Measurements from ENCODE around the gene TMX2.

TMX2 gene

DNA sequence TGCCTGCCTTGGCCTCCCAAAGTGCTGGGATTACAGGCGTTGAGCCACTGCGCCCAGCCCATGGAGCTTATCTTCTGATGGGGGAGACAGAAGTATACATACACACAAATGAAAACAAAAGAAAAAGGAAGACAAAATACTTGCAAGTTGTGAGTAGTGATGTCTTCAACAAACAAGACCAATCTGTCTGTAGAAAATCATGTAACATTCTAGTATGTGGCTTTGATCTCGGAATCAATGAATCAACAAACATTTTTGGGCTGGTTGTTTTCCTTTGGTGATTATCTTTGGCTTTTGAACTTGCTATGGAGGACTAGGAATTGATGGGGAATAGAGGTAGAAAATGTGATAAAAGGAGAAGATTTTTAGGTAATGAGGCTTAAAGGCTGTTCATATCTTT lies 45.8 kb downstream of the TMX2 start:
- Histone ChIP-seq H3K36me3 (no peaks in the 10 kb centered on the region; the same call in 1 of the 2 replicates), H3K9me3 (ENCODE audit: severe bottlenecking) (no peaks in the 10 kb centered on the region), H3K4me3 (ENCODE audit: low read depth, low read length) (no peak overlapping the region), H3K27me3 (ENCODE audit: insufficient read depth, low read depth, severe bottlenecking) (no peaks in the 10 kb centered on the region), H3K27ac (no peak overlapping the region)
- TF ChIP-seq, protein P1, sequence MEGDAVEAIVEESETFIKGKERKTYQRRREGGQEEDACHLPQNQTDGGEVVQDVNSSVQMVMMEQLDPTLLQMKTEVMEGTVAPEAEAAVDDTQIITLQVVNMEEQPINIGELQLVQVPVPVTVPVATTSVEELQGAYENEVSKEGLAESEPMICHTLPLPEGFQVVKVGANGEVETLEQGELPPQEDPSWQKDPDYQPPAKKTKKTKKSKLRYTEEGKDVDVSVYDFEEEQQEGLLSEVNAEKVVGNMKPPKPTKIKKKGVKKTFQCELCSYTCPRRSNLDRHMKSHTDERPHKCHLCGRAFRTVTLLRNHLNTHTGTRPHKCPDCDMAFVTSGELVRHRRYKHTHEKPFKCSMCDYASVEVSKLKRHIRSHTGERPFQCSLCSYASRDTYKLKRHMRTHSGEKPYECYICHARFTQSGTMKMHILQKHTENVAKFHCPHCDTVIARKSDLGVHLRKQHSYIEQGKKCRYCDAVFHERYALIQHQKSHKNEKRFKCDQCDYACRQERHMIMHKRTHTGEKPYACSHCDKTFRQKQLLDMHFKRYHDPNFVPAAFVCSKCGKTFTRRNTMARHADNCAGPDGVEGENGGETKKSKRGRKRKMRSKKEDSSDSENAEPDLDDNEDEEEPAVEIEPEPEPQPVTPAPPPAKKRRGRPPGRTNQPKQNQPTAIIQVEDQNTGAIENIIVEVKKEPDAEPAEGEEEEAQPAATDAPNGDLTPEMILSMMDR (IDR thresholded peaks at IDR 0.05; ENCODE audit: low read depth, low read length) = no peak
- DNase-seq = no peak

DNA sequence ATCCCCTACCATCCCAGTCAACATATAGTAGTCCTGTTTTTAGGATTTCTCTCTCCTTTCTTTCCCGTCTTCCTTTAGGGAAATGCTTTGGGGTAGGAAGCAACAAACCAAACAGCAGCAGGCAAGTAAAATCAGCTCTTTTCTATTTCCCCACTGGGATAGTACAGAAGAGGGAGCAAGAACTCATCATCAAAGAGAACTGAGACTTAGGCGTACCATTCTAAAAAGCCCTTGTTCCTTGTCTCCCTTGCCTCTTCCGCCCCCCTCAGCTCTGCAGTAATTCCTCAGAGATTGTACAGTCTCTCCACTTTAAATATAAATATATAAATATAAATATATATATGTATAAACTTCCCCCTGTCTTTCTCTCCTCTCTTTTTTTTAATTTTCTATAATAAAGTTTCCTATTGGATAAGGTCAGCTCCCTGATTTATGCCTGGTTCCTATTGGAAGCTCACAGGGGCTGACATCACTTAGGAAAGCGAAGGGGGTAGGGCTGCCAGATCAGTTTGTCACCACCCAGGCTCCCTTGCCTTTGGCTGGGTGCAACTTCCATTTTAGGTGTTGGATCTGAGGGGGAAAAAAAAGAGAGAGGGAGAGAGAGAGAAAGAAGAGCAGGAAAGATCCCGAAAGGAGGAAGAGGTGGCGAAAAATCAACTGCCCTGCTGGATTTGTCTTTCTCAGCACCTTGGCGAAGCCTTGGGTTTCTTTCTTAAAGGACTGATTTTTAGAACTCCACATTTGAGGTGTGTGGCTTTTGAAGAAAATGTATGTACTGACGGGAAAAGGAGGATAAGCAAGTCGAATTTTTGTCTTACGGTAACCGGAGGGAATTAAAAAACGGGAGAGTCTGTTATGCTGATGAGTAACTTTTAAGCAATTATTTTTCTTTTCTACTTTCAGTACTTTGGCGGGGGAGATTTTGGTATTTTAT lies 49.2 kb downstream of the TMX2 start, which contains the start of gene CTNND1:
Gene CTNND1 (plus strand): TSS at position 502 of the 934 bp plus-strand sequence. CDS start 29,677 bp downstream, outside the sequence.
- Histone ChIP-seq H3K4me3 (ENCODE audit: low read depth, low read length) (no peak within 1 kb of the TSS), H3K27ac (no peak within 1 kb of the TSS), H3K9me3 (ENCODE audit: severe bottlenecking) (no peaks in the 10 kb centered on the region), H3K36me3 (no peaks in the 10 kb centered on the region), H3K27me3 (ENCODE audit: insufficient read depth, low read depth, severe bottlenecking) (no peaks in the 10 kb centered on the region)
- TF ChIP-seq, protein P1 (IDR thresholded peaks at IDR 0.05; ENCODE audit: low read depth, low read length) = no peak
- no peak for DNase-seq

DNA sequence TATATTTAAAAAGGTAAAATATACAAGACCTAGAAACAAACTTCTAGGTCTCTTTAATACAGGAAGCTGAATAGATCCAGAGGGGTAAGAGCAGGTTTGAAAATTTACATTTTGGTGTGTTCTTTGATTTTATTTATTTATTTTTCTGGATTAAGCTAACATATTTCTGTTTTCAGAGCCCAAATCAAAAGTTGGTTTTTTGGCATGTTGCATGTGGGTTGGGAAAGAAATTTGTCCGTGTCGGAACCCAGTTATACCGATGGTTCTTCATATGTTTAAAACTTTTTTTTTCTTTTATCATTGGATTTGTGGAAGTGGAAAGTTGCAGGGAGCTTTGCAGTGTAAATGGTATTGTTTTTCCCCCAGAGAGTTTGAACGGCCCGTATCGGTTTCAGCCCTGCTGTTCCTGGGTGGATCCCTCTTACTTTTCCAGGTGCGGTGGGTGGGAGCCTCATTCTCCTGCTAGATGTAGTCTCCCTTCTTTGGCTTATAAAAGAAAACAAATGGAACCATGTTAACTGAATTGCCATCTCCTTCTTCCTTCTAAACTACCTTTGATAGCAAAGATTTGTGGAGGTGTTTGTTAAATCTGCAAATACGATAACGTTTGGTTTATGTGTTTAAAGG lies 50.0 kb downstream of the TMX2 start:
- DNase-seq = no peak
- no peak overlapping the region for H3K27ac ChIP-seq
- H3K27me3 ChIP-seq (ENCODE audit: insufficient read depth, low read depth, severe bottlenecking) = no peaks in the 10 kb centered on the region
- H3K4me3 ChIP-seq (ENCODE audit: low read depth, low read length) = no peak overlapping the region
- TF ChIP-seq, protein P1 (IDR thresholded peaks at IDR 0.05; ENCODE audit: low read depth, low read length) = no peak
- H3K36me3 ChIP-seq = no peaks in the 10 kb centered on the region
- no peaks in the 10 kb centered on the region for H3K9me3 ChIP-seq (ENCODE audit: severe bottlenecking)

GRCh38 chr11:57763568-57763967 lies 51.2 kb downstream of the TMX2 start:
- Histone ChIP-seq H3K27me3 (ENCODE audit: insufficient read depth, low read depth, severe bottlenecking) (no peaks in the 10 kb centered on the region), H3K9me3 (ENCODE audit: severe bottlenecking) (no peaks in the 10 kb centered on the region), H3K4me3 (ENCODE audit: low read depth, low read length) (no peak overlapping the region), H3K36me3 (no peaks in the 10 kb centered on the region), H3K27ac (no peak overlapping the region)
- no peak for DNase-seq
- TF ChIP-seq, protein P1 (IDR thresholded peaks at IDR 0.05; ENCODE audit: low read depth, low read length) = no peak

GRCh38 chr11:57764021-57764420 lies 51.6 kb downstream of the TMX2 start:
- TF ChIP-seq, protein P1 (IDR thresholded peaks at IDR 0.05; ENCODE audit: low read depth, low read length) = no peak
- no peak for DNase-seq

More at GRCh38 chr11:57764021-57764420, 51.6 kb downstream of the TMX2 start:
- H3K27ac ChIP-seq = no peak overlapping the region
- no peak overlapping the region for H3K4me3 ChIP-seq (ENCODE audit: low read depth, low read length)
- no peaks in the 10 kb centered on the region for H3K36me3 ChIP-seq
- H3K9me3 ChIP-seq (ENCODE audit: severe bottlenecking) = no peaks in the 10 kb centered on the region
- H3K27me3 ChIP-seq (ENCODE audit: insufficient read depth, low read depth, severe bottlenecking) = no peaks in the 10 kb centered on the region
